Endothelial cell (in vitro differentiated cells): Measurements from ENCODE around the gene CACNA1D. TPM values are rescaled to one million over a fixed set of nuclear protein-coding genes. Genes with fewer than 3 reads are reported as not detected.

ENCODE experiments used
- DNase-seq: peaks from one replicate; pipeline ENCODE4 v3.0.0; 2021; ENCODE audit warnings: low spot score
- H3K27ac Mint-ChIP-seq: one replicate; pipeline ENCODE4 v1.8.0; 2021; ENCODE audit warnings: mixed read lengths, inconsistent platforms; ENCODE audit not compliant: unreplicated experiment
- H3K27me3 Mint-ChIP-seq: one replicate; pipeline ENCODE4 v1.8.0; 2021; ENCODE audit warnings: mild to moderate bottlenecking, moderate library complexity, mixed read lengths, inconsistent platforms; ENCODE audit not compliant: unreplicated experiment
- H3K36me3 Mint-ChIP-seq: one replicate; pipeline ENCODE4 v1.8.0; 2021; ENCODE audit warnings: mild to moderate bottlenecking, low read depth, mixed read lengths, inconsistent platforms; ENCODE audit not compliant: unreplicated experiment
- H3K4me1 Mint-ChIP-seq: one replicate; pipeline ENCODE4 v1.8.0; 2021; ENCODE audit warnings: mild to moderate bottlenecking, mixed read lengths, inconsistent platforms; ENCODE audit not compliant: unreplicated experiment
- H3K4me3 Mint-ChIP-seq: one replicate; pipeline ENCODE4 v1.8.0; 2021; ENCODE audit warnings: mild to moderate bottlenecking, mixed read lengths, inconsistent platforms; ENCODE audit not compliant: unreplicated experiment
- H3K9me3 Mint-ChIP-seq: one replicate; pipeline ENCODE4 v1.8.0; 2021; ENCODE audit warnings: mixed read lengths, inconsistent platforms; ENCODE audit not compliant: unreplicated experiment
- total RNA-seq: library from RNA; stranded (reverse); fragmentation: NEBNext Ultra II Directional; extraction: Animal tissue kit (Norgen Biotek cat#: 25700); gene quantifications from one replicate; pipeline ENCODE4 v1.2.1, GENCODE V29; 2021; ENCODE audit not compliant: unreplicated experiment
- TF ChIP-seq, protein P1 (sequence below): fragments of 200-600 bp; sonication (generic); IDR thresholded peaks from one replicate; pipeline ENCODE4 v1.5.0; 2021; ENCODE audit warnings: antibody characterized with exemption; ENCODE audit not compliant: unreplicated experiment

CACNA1D gene
- total RNA-seq, 1 donor from 2014 or later = 208 TPM

DNA sequence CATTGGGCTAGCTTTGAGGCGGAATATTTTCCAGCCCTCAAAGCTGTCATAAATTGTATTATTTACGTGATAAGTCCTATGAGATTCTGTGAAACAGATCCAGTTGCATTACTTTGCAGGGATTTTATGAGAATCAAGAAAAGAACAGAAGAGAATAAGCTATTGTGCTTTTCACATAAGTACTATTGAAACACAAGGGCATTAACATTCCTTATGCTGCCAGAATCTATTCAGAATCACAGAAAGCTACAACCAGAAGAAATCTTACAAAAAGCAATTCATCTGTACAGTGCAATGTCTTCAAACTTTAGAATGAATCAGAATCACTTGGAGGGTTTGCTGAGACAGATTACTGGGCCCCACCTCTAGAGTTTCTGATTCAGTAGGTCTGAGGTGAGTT is 10.6 kb upstream of the CACNA1D start:
- Mint-ChIP-seq H3K4me1 (no peaks in the 10 kb centered on the region), H3K27me3 (no peaks in the 10 kb centered on the region)

DNA sequence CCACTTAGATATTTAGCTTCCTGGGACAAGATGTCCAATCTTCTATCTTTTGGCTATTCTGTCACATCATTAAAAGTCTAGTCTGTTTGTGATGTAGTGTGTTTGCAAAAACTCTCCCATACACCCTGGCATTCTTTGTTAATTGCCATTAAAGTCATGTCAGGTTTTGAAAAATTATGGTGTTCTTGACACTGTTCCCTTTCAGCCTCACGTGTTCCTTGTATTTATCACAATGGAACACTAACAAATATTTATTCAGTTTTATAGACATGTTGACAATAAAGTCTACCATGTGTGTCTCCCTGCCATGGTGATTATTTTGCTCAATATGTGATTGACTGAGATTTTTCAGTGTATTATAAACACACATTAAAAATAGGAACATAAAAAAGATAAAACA is 9.4 kb upstream of the CACNA1D start:
- TF ChIP-seq, protein P1, sequence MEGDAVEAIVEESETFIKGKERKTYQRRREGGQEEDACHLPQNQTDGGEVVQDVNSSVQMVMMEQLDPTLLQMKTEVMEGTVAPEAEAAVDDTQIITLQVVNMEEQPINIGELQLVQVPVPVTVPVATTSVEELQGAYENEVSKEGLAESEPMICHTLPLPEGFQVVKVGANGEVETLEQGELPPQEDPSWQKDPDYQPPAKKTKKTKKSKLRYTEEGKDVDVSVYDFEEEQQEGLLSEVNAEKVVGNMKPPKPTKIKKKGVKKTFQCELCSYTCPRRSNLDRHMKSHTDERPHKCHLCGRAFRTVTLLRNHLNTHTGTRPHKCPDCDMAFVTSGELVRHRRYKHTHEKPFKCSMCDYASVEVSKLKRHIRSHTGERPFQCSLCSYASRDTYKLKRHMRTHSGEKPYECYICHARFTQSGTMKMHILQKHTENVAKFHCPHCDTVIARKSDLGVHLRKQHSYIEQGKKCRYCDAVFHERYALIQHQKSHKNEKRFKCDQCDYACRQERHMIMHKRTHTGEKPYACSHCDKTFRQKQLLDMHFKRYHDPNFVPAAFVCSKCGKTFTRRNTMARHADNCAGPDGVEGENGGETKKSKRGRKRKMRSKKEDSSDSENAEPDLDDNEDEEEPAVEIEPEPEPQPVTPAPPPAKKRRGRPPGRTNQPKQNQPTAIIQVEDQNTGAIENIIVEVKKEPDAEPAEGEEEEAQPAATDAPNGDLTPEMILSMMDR = no peak
- H3K4me1 Mint-ChIP-seq = no peaks in the 10 kb centered on the region
- no peaks in the 10 kb centered on the region for H3K9me3 Mint-ChIP-seq
- no peak for DNase-seq
- no peaks in the 10 kb centered on the region for H3K27me3 Mint-ChIP-seq
- H3K4me3 Mint-ChIP-seq = no peak overlapping the region
- no peaks in the 10 kb centered on the region for H3K36me3 Mint-ChIP-seq
- H3K27ac Mint-ChIP-seq = no peak overlapping the region

More for the DNA sequence above, 10.6 kb upstream of the CACNA1D start:
- Mint-ChIP-seq H3K9me3 (no peaks in the 10 kb centered on the region), H3K36me3 (no peaks in the 10 kb centered on the region), H3K4me3 (no peak overlapping the region), H3K27ac (no peak overlapping the region)
- no peak for DNase-seq
- TF ChIP-seq, protein P1 = no peak

- Mint-ChIP-seq H3K9me3 (no peaks in the 10 kb centered on the region), H3K27me3 (no peaks in the 10 kb centered on the region), H3K36me3 (no peaks in the 10 kb centered on the region), H3K4me1 (no peaks in the 10 kb centered on the region), H3K4me3 (no peak overlapping the region), H3K27ac (no peak overlapping the region)
- DNase-seq = no peak
- TF ChIP-seq, protein P1 = no peak
These were observed 8.6 kb upstream of the CACNA1D start for GRCh38 chr3:53485675-53486403.

GRCh38 chr3:53486961-53487654 is 7.3 kb upstream of the CACNA1D start:
- H3K4me3 Mint-ChIP-seq = no peak overlapping the region
- no peak for DNase-seq
- H3K27me3 Mint-ChIP-seq = no peaks in the 10 kb centered on the region
- H3K4me1 Mint-ChIP-seq = no peaks in the 10 kb centered on the region
- H3K27ac Mint-ChIP-seq = no peak overlapping the region
- no peaks in the 10 kb centered on the region for H3K36me3 Mint-ChIP-seq
- TF ChIP-seq, protein P1 = no peak
- H3K9me3 Mint-ChIP-seq = no peaks in the 10 kb centered on the region

DNA sequence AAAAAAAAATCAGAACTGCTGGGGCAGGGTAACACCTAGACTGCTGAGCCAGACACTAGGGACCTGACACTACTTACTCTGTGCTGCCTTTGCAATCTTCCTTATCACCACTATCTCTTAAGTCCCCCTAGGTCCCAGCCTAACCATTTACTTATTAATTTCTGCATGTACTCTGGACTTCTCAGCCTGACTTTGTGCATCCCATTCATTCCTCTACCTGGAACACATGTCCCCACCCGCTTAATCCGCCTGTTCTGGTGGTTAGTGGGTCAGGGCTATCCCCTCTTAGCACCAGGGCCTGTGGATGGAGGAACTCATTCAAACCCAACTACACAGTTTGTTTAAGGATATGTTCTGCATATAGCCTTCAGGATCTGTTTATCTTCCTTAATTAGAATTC is 5.0 kb upstream of the CACNA1D start:
- Mint-ChIP-seq H3K4me3 (no peak overlapping the region), H3K9me3 (no peaks in the 10 kb centered on the region), H3K4me1 (peaks cover 3% of the 10 kb centered on the region), H3K27ac (no peak overlapping the region), H3K36me3 (no peaks in the 10 kb centered on the region), H3K27me3 (peaks cover 4% of the 10 kb centered on the region)
- TF ChIP-seq, protein P1 = no peak
- DNase-seq = no peak
